Measurements from ENCODE around the gene STAT4. TPM values are rescaled to one million over a fixed set of nuclear protein-coding genes. Genes with fewer than 3 reads are reported as not detected.

Gene STAT4
- total RNA-seq, 1 donor: 5.9 TPM

DNA sequence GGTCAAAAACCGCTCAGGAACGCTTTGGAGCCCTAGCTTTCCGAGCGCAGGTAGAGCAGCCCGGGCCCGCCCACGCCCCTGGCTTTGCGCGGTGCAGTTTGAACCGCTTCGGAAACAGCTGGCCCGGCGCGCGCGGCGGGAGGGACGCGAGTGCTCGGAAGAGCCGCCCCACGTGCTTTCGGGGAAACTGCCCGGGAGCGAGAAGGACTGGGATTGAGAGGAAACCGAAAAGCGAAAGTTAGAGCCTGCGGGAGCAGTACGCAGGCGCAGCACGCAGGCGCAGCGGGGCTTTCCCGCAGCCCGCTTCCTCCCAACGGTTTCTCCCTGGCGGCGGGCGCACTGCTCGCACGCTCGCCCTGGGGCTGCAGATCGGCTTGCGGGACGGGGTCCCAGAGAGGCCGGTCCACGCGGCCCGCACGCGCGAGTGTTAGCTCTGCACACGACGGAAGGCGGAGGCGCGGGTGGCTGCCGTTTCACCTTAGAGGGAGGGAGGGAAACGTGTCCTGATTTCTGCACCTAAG lies 130.5 kb downstream of the STAT4 start:
- DNase-seq (ENCODE audit: low read depth in 2 of 3, low spot score in 2 of 3): peak; percentile 96 to 98 (median 97)

- DNase-seq (ENCODE audit: low read depth in 2 of 3, low spot score in 2 of 3): no peak
Observed at GRCh38 chr2:191019376-191019775, 131.4 kb downstream of the STAT4 start.

GRCh38 chr2:191018643-191019119 lies 132.1 kb downstream of the STAT4 start:
- DNase-seq (ENCODE audit: low read depth in 2 of 3, low spot score in 2 of 3): no peak

DNA sequence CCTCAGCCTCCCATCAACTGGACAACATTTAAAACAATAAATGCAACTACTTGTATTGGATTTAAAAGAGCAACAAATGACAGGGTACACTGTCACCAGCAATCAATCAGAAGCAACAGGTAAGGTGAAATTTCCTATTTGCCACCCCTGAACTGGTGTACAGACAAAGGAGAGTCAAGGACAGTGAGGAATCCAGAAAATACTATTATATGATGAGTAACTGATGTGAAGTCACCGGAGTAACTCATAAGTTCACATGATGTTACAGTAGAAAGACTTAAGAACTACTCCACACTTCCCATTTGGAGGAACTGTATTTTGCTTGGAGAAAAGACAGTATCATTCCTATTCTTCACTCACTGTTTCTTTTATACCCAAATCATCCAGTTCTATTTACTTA lies 132.7 kb downstream of the STAT4 start:
- no peak for DNase-seq (ENCODE audit: low read depth in 2 of 3, low spot score in 2 of 3)

DNA sequence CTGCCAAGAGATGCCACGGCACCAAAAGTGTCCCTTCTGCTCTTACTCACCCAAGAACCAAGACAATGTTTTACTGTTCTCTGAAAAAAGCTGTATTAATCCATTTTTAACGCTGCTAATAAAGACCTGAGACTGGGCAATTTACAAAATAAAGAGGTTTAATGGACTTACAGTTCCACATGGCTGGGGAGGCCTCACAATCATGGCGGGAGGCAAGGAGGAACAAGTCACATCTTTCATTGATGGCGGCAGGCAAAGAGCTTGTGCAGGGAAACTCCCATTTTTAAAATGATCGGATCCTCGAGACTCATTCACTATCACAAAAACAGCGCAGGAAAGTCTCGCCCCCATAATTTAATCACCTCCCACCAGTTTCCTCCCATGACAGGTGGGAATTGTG lies 135.0 kb downstream of the STAT4 start:
- no peak for DNase-seq (ENCODE audit: low read depth in 2 of 3, low spot score in 2 of 3)

DNA sequence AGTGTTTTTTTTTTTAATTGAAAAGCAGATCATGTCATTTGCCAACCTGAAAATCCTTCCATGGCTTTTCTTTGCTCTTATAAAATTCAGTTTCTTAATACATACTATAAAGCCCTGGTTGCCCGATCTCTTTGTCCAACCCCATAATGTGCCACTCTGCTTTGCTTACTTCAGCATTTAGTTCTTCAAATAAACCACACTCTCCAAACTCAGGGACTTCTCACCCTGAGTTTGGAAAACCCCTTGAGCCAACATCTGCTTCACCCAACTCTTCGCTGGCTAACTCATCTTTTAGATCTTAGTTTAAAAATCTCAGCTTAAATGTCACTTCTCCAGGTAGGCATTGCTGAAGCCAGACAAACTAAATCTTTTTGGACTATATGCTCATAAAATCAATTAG lies 135.6 kb downstream of the STAT4 start:
- DNase-seq (ENCODE audit: low read depth in 2 of 3, low spot score in 2 of 3): no peak

GRCh38 chr2:191014653-191015020 lies 136.2 kb downstream of the STAT4 start:
- DNase-seq (ENCODE audit: low read depth in 2 of 3, low spot score in 2 of 3): no peak

DNA sequence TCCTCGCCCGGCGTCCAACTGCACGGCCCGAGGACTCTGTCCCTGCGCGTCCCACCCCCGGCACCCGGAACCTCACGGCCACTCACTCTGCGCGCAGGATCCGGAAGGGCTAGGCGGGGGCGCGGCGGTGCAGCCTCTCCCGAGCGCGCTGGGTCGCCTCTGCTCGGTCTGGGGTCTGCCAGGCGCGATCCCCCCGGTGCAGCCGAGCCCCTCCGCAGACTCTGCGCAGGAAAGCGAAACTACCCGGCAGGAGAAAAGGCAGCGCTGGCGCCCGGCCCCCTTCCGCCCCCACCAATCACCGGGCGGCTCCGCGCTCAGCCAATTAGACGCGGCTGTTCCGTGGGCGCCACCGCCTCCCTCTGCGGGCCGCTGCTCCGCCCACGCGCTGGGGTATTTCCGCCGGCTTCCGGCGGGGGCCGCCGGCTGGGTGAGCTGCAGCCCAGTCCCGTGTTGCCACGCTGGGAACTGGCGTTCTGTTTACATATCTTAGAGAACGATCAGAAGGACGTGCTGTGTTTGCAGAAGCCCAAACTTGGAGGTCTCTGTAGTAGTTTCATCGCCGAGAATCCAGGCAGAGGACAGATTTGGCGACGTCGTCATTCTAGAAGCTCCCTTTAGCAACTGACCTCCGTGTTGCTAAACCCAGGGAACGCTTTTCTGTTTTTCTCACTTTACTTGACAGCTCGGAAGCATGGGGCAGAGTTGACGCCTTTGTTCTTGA lies 136.7 kb downstream of the STAT4 start, which contains the start of gene STAT1:
STAT1 (minus strand) TSS at position 240 of the 721 bp plus-strand sequence. CDS start 4,168 bp downstream, outside the sequence.
- DNase-seq (ENCODE audit: low read depth in 2 of 3, low spot score in 2 of 3): peak; percentile 93 to 96 (median 95)

DNA sequence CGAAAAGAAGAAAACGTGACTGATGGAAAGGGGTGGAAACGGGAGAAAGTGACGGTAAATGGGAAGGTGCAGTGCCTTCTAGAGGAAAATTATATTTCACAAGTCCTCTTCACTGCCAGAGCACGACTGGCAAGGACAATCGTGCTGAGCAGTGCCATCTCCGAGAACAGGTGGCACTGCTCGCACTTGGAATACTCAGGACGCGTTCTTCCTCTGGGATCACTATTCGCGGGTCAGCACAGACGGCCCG lies 137.2 kb downstream of the STAT4 start:
- peak in 1 of 3 donors; percentile 10 for DNase-seq (ENCODE audit: low read depth in 2 of 3, low spot score in 2 of 3)

- peak in 1 of 3 donors; percentile 10 for DNase-seq (ENCODE audit: low read depth in 2 of 3, low spot score in 2 of 3)
Observed at GRCh38 chr2:191012845-191013681, 137.7 kb downstream of the STAT4 start.

DNA sequence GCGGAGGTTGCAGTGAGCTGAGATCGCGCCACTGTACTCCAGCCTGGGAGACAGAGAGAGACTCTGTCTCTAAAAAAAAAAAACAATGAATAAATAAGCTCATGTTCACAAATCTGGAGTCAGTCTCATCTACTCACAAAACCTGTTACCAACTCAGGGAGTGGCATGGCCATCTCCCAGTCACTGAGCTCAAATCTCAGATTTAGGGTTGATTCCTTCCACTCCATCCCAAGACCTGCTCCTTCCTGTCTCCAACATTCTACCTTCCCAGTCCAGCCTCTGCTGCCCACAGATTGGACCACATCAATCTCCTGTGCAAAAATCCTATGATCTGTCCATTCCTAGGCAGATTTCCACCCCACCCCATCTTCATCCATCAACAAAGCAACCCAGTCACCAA lies 138.4 kb downstream of the STAT4 start:
- no peak for DNase-seq (ENCODE audit: low read depth in 2 of 3, low spot score in 2 of 3)

GRCh38 chr2:191010887-191011885 lies 139.6 kb downstream of the STAT4 start:
- DNase-seq (ENCODE audit: low read depth in 2 of 3, low spot score in 2 of 3): no peak

- DNase-seq (ENCODE audit: low read depth in 2 of 3, low spot score in 2 of 3): no peak
Observed at GRCh38 chr2:191009541-191010374, 141.0 kb downstream of the STAT4 start.

- no peak for DNase-seq (ENCODE audit: low read depth in 2 of 3, low spot score in 2 of 3)
Observed at GRCh38 chr2:191008286-191008685, 142.5 kb downstream of the STAT4 start.

GRCh38 chr2:191006997-191007783 lies 143.6 kb downstream of the STAT4 start:
- DNase-seq (ENCODE audit: low read depth in 2 of 3, low spot score in 2 of 3): no peak

DNA sequence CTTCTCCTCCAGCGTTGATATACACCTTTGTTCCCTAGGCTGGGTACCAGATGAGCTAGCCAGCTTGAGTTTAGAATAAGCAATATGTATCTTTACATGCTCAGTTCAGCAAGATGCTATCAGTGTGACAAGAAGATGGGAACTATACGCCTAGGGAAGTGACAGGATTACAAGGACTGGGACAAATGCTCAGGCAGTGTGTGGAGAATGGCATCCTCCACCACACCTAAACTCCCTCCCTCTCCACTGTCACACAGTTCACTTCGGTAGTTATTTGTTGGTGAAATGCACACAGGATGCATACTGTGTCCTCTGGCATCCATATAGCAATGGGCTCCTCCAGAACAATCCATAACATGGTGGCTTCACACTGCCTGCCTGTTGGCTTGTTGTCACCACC lies 144.5 kb downstream of the STAT4 start:
- DNase-seq (ENCODE audit: low read depth in 2 of 3, low spot score in 2 of 3): no peak

GRCh38 chr2:191003405-191004309 lies 147.1 kb downstream of the STAT4 start:
- no peak for DNase-seq (ENCODE audit: low read depth in 2 of 3, low spot score in 2 of 3)

- DNase-seq (ENCODE audit: low read depth in 2 of 3, low spot score in 2 of 3): no peak
Observed at GRCh38 chr2:191001624-191002023, 149.2 kb downstream of the STAT4 start.
